Measurements from ENCODE around the gene IGFALS. TPM values are rescaled to one million over a fixed set of nuclear protein-coding genes. Genes with fewer than 3 reads are reported as not detected.
"Not testable (repeated sequence)": the region's sequence is repeated elsewhere in the genome, so short reads cannot be mapped to it uniquely, and the experiment has no call there.

Gene IGFALS
- polyA plus RNA-seq, 1 donor from 2014 or later = 1.2 TPM

DNA sequence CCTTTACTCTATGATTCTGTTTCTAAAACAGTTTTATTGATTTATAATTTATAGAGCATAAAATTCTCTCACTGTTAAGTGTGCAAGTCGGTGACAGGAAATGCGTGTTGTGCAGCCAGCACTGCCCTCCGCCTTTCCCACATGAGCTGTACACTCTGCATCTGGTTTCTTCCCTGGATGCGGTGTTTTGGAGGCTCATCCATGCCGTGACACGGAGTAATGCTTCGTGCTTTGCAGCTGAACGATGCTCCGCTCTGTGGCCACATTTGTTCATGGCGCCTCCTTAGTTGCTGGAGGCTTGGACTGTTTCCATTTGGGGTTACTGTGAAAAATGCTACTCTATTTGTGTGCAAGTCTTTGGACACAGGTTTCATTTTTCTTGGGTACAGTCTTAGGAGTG is 7.2 kb upstream of the IGFALS start:
- Histone ChIP-seq H3K4me3 (ENCODE audit: low read length) (no peak overlapping the region), H3K79me2 (replicated peaks; ENCODE audit: insufficient read depth, low read length) (no peaks in the 10 kb centered on the region), H3K9me2 (ENCODE audit: insufficient read depth, low read length) (no peaks in the 10 kb centered on the region), H3K27me3 (ENCODE audit: insufficient read depth, low read depth, low read length) (no peaks in the 10 kb centered on the region), H3K27ac (ENCODE audit: low read length) (no peak overlapping the region), H2AFZ (ENCODE audit: low read depth, low read length) (no peak overlapping the region), H3K36me3 (ENCODE audit: insufficient read depth, low read length) (no peaks in the 10 kb centered on the region), H3K9me3 (ENCODE audit: low read length) (no peaks in the 10 kb centered on the region), H3K4me2 (ENCODE audit: low read length) (no peak overlapping the region), H3K9ac (ENCODE audit: low read length) (no peak overlapping the region), H3F3A (ENCODE audit: insufficient read depth, low read length, poor library complexity, severe bottlenecking) (no peaks in the 10 kb centered on the region), H4K20me1 (ENCODE audit: insufficient read depth) (no peaks in the 10 kb centered on the region)
- no peak for TF ChIP-seq EZH2 (IDR thresholded peaks at IDR 0.05; ENCODE audit: borderline replicate concordance, insufficient read depth, low read length, poor library complexity, severe bottlenecking)
- no peak for TF ChIP-seq POLR2AphosphoS5 (IDR thresholded peaks at IDR 0.05)
- no peak for TF ChIP-seq RAD21 (conservative IDR thresholded peaks at IDR 0.05)
- TF ChIP-seq EP300 (conservative IDR thresholded peaks at IDR 0.05; ENCODE audit: poor library complexity, severe bottlenecking) = no peak
- no peak for TF ChIP-seq TAF1 (IDR thresholded peaks at IDR 0.05; ENCODE audit: low read depth)
- no peak for TF ChIP-seq SMC3 (conservative IDR thresholded peaks at IDR 0.05; ENCODE audit: poor library complexity)
- TF ChIP-seq, protein P1, sequence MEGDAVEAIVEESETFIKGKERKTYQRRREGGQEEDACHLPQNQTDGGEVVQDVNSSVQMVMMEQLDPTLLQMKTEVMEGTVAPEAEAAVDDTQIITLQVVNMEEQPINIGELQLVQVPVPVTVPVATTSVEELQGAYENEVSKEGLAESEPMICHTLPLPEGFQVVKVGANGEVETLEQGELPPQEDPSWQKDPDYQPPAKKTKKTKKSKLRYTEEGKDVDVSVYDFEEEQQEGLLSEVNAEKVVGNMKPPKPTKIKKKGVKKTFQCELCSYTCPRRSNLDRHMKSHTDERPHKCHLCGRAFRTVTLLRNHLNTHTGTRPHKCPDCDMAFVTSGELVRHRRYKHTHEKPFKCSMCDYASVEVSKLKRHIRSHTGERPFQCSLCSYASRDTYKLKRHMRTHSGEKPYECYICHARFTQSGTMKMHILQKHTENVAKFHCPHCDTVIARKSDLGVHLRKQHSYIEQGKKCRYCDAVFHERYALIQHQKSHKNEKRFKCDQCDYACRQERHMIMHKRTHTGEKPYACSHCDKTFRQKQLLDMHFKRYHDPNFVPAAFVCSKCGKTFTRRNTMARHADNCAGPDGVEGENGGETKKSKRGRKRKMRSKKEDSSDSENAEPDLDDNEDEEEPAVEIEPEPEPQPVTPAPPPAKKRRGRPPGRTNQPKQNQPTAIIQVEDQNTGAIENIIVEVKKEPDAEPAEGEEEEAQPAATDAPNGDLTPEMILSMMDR (IDR thresholded peaks at IDR 0.05; ENCODE audit: poor library complexity, severe bottlenecking) = no peak
- TF ChIP-seq MXI1 (conservative IDR thresholded peaks at IDR 0.05; ENCODE audit: poor library complexity, severe bottlenecking) = no peak
- TF ChIP-seq, protein P2, sequence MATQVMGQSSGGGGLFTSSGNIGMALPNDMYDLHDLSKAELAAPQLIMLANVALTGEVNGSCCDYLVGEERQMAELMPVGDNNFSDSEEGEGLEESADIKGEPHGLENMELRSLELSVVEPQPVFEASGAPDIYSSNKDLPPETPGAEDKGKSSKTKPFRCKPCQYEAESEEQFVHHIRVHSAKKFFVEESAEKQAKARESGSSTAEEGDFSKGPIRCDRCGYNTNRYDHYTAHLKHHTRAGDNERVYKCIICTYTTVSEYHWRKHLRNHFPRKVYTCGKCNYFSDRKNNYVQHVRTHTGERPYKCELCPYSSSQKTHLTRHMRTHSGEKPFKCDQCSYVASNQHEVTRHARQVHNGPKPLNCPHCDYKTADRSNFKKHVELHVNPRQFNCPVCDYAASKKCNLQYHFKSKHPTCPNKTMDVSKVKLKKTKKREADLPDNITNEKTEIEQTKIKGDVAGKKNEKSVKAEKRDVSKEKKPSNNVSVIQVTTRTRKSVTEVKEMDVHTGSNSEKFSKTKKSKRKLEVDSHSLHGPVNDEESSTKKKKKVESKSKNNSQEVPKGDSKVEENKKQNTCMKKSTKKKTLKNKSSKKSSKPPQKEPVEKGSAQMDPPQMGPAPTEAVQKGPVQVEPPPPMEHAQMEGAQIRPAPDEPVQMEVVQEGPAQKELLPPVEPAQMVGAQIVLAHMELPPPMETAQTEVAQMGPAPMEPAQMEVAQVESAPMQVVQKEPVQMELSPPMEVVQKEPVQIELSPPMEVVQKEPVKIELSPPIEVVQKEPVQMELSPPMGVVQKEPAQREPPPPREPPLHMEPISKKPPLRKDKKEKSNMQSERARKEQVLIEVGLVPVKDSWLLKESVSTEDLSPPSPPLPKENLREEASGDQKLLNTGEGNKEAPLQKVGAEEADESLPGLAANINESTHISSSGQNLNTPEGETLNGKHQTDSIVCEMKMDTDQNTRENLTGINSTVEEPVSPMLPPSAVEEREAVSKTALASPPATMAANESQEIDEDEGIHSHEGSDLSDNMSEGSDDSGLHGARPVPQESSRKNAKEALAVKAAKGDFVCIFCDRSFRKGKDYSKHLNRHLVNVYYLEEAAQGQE (IDR thresholded peaks at IDR 0.05; ENCODE audit: borderline replicate concordance) = no peak

DNA sequence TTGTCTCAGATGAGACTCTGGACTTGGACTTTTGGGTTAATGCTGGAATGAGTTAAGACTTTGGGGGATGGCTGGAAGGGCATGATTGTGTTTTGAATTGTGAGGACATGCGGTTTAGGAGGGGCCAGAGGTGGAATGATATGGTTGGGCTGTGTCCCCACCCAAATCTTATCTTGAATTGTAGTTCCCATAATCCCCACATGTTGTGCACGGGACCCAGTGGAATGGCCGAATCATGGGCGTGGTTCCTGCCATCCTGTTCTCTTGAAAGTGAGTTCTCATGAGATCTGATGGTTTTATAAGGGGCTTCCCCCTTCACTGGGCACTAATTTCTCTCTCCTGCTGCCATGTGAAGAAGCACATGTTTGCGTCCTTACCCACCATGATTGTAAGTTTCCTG is 5.8 kb upstream of the IGFALS start:
- H3K79me2 ChIP-seq (replicated peaks; ENCODE audit: insufficient read depth, low read length); H3F3A ChIP-seq (ENCODE audit: insufficient read depth, low read length, poor library complexity, severe bottlenecking); H2AFZ ChIP-seq (ENCODE audit: low read depth, low read length); H3K9me2 ChIP-seq (ENCODE audit: insufficient read depth, low read length); H3K36me3 ChIP-seq (ENCODE audit: insufficient read depth, low read length); H3K4me3 ChIP-seq (ENCODE audit: low read length); H3K9ac ChIP-seq (ENCODE audit: low read length); H3K9me3 ChIP-seq (ENCODE audit: low read length); H4K20me1 ChIP-seq (ENCODE audit: insufficient read depth); H3K4me2 ChIP-seq (ENCODE audit: low read length); H3K27me3 ChIP-seq (ENCODE audit: insufficient read depth, low read depth, low read length); H3K27ac ChIP-seq (ENCODE audit: low read length): not testable (repeated sequence)

All from neural cell (in vitro differentiated cells).